ENCODE measurements around the gene EIF4E1B. TPM values are rescaled to one million over a fixed set of nuclear protein-coding genes. Genes with fewer than 3 reads are reported as not detected.

EIF4E1B gene
- polyA plus RNA-seq, 1 donor from 2014 or later: 0.82 TPM

- H3K27me3 ChIP-seq (ENCODE audit: insufficient read depth, low read depth, low read length): no peaks in the 10 kb centered on the region
- H2AFZ ChIP-seq (ENCODE audit: low read depth, low read length): no peak overlapping the region
- H3K79me2 ChIP-seq (replicated peaks; ENCODE audit: insufficient read depth, low read length): no peaks in the 10 kb centered on the region
- H3K4me3 ChIP-seq (ENCODE audit: low read length): no peak overlapping the region
- H3K9ac ChIP-seq (ENCODE audit: low read length): no peak overlapping the region
- no peaks in the 10 kb centered on the region for H4K20me1 ChIP-seq (ENCODE audit: insufficient read depth)
- H3K9me3 ChIP-seq (ENCODE audit: low read length): no peaks in the 10 kb centered on the region
- no peak overlapping the region for H3K4me2 ChIP-seq (ENCODE audit: low read length)
- no peaks in the 10 kb centered on the region for H3F3A ChIP-seq (ENCODE audit: insufficient read depth, low read length, poor library complexity, severe bottlenecking)
- H3K36me3 ChIP-seq (ENCODE audit: insufficient read depth, low read length): no peaks in the 10 kb centered on the region
- TF ChIP-seq REST (IDR thresholded peaks at IDR 0.05; ENCODE audit: borderline replicate concordance) (no peak), POLR2AphosphoS5 (IDR thresholded peaks at IDR 0.05) (no peak), MXI1 (conservative IDR thresholded peaks at IDR 0.05; ENCODE audit: poor library complexity, severe bottlenecking) (no peak), CTCF (IDR thresholded peaks at IDR 0.05; ENCODE audit: poor library complexity, severe bottlenecking) (no peak), RAD21 (conservative IDR thresholded peaks at IDR 0.05) (no peak), EZH2 (IDR thresholded peaks at IDR 0.05; ENCODE audit: borderline replicate concordance, insufficient read depth, low read length, poor library complexity, severe bottlenecking) (no peak), EP300 (conservative IDR thresholded peaks at IDR 0.05; ENCODE audit: poor library complexity, severe bottlenecking) (no peak), TAF1 (IDR thresholded peaks at IDR 0.05; ENCODE audit: low read depth) (no peak), SMC3 (conservative IDR thresholded peaks at IDR 0.05; ENCODE audit: poor library complexity) (no peak)
- no peaks in the 10 kb centered on the region for H3K9me2 ChIP-seq (ENCODE audit: insufficient read depth, low read length)
- no peak overlapping the region for H3K27ac ChIP-seq (ENCODE audit: low read length)
These were observed 49.1 kb downstream of the EIF4E1B start for GRCh38 chr5:176679365-176680225.

GRCh38 chr5:176680226-176680563 lies 49.7 kb downstream of the EIF4E1B start:
- H3K9me3 ChIP-seq (ENCODE audit: low read length): no peaks in the 10 kb centered on the region

More at GRCh38 chr5:176680226-176680563, 49.7 kb downstream of the EIF4E1B start:
- Histone ChIP-seq H3K9ac (ENCODE audit: low read length) (no peak overlapping the region), H3K27ac (ENCODE audit: low read length) (no peak overlapping the region), H2AFZ (ENCODE audit: low read depth, low read length) (no peak overlapping the region), H3K79me2 (replicated peaks; ENCODE audit: insufficient read depth, low read length) (no peaks in the 10 kb centered on the region), H3K4me2 (ENCODE audit: low read length) (no peak overlapping the region), H3F3A (ENCODE audit: insufficient read depth, low read length, poor library complexity, severe bottlenecking) (no peaks in the 10 kb centered on the region), H4K20me1 (ENCODE audit: insufficient read depth) (no peaks in the 10 kb centered on the region), H3K36me3 (ENCODE audit: insufficient read depth, low read length) (no peaks in the 10 kb centered on the region), H3K9me2 (ENCODE audit: insufficient read depth, low read length) (no peaks in the 10 kb centered on the region), H3K4me3 (ENCODE audit: low read length) (no peak overlapping the region), H3K27me3 (ENCODE audit: insufficient read depth, low read depth, low read length) (no peaks in the 10 kb centered on the region)
- TF ChIP-seq EZH2 (IDR thresholded peaks at IDR 0.05; ENCODE audit: borderline replicate concordance, insufficient read depth, low read length, poor library complexity, severe bottlenecking): no peak
- no peak for TF ChIP-seq CTCF (IDR thresholded peaks at IDR 0.05; ENCODE audit: poor library complexity, severe bottlenecking)
- no peak for TF ChIP-seq TAF1 (IDR thresholded peaks at IDR 0.05; ENCODE audit: low read depth)
- TF ChIP-seq MXI1 (conservative IDR thresholded peaks at IDR 0.05; ENCODE audit: poor library complexity, severe bottlenecking): no peak
- TF ChIP-seq POLR2AphosphoS5 (IDR thresholded peaks at IDR 0.05): no peak
- no peak for TF ChIP-seq REST (IDR thresholded peaks at IDR 0.05; ENCODE audit: borderline replicate concordance)
- TF ChIP-seq SMC3 (conservative IDR thresholded peaks at IDR 0.05; ENCODE audit: poor library complexity): no peak
- no peak for TF ChIP-seq EP300 (conservative IDR thresholded peaks at IDR 0.05; ENCODE audit: poor library complexity, severe bottlenecking)
- TF ChIP-seq RAD21 (conservative IDR thresholded peaks at IDR 0.05): no peak

All from neural cell (in vitro differentiated cells).